Left lung (tissue), 10 donors: Measurements from ENCODE around the gene ARHGAP15. TPM values are rescaled to one million over a fixed set of nuclear protein-coding genes. Genes with fewer than 3 reads are reported as not detected.
A peak's percentile ranks its signal among the peaks of the same experiment; 100 is the strongest.

Source experiments
- ATAC-seq: fragments of 200-7000 bp; cut with Tn5 transposase; one replicate; pipeline ENCODE4 v1.9.1; 2020; ENCODE audit warnings: moderate library complexity
- DNase-seq, 4 donors: peaks; one replicate each; pipeline ENCODE4 v3.0.0-alpha.2; 2013 to 2020
- H3K27ac ChIP-seq, 2 donors: fragments of 200-600 bp; sonication (generic) in 1 of 2; one replicate each; pipeline versions ENCODE4 v1.5.0 to v1.8.0; 2020 to 2021
- H3K27me3 ChIP-seq, 2 donors: fragments of 200-600 bp; sonication (generic) in 1 of 2; one replicate each; pipeline versions ENCODE4 v1.5.0 to v1.8.0; 2020 to 2021
- H3K36me3 ChIP-seq, 2 donors: fragments of 200-600 bp; sonication (generic) in 1 of 2; one replicate each; pipeline versions ENCODE4 v1.5.0 to v1.8.0; 2020 to 2021
- H3K4me1 ChIP-seq, 2 donors: fragments of 200-600 bp; one replicate each; pipeline ENCODE4 v1.8.0; 2021
- H3K4me3 ChIP-seq, 2 donors: fragments of 200-600 bp; sonication (generic) in 1 of 2; one replicate each; pipeline versions ENCODE4 v1.5.0 to v1.8.0; 2020 to 2021; ENCODE audit warnings: mild to moderate bottlenecking in 1 of 2
- H3K9me3 ChIP-seq, 2 donors: fragments of 200-600 bp; sonication (generic) in 1 of 2; one replicate each; pipeline versions ENCODE4 v1.5.0 to v1.8.0; 2020 to 2021
- intact Hi-C, 2 donors: fragments of 100-400 bp; cut with DNase I; formaldehyde crosslinking; loops; one replicate each; pipeline versions ENCODE4 v1.11.2 to v1.14.2; 2022
- polyA plus RNA-seq, 6 donors: library from polyadenylated mRNA; unstranded; fragments of 120-200 nt; gene quantifications; one replicate each; pipeline ENCODE4 v1.2.1, GENCODE V29; 2013; ENCODE audit not compliant: insufficient read length in 6 of 6
- total RNA-seq, 2 donors: library from RNA; stranded (reverse); fragmentation: NEBNext Ultra II Directional; extraction: Animal tissue kit (Norgen Biotek cat#: 25700); gene quantifications; one replicate each; pipeline ENCODE4 v1.2.1, GENCODE V29; 2021
- TF ChIP-seq, protein P1 (sequence below), 2 donors: fragments of 200-600 bp; sonication (generic) in 1 of 2; IDR thresholded peaks; one replicate each; pipeline versions ENCODE4 v1.5.0 to v1.8.0; 2021; ENCODE audit warnings: antibody characterized with exemption in 2 of 2
- donor health status: DM: no; HTN: yes; CAD: no.
- donor health status: DM: no; HTN: no; CAD: no.

ARHGAP15 gene
- total and polyA plus RNA-seq, 8 donors = 16.8 to 48.3 (median 30.2) TPM

DNA sequence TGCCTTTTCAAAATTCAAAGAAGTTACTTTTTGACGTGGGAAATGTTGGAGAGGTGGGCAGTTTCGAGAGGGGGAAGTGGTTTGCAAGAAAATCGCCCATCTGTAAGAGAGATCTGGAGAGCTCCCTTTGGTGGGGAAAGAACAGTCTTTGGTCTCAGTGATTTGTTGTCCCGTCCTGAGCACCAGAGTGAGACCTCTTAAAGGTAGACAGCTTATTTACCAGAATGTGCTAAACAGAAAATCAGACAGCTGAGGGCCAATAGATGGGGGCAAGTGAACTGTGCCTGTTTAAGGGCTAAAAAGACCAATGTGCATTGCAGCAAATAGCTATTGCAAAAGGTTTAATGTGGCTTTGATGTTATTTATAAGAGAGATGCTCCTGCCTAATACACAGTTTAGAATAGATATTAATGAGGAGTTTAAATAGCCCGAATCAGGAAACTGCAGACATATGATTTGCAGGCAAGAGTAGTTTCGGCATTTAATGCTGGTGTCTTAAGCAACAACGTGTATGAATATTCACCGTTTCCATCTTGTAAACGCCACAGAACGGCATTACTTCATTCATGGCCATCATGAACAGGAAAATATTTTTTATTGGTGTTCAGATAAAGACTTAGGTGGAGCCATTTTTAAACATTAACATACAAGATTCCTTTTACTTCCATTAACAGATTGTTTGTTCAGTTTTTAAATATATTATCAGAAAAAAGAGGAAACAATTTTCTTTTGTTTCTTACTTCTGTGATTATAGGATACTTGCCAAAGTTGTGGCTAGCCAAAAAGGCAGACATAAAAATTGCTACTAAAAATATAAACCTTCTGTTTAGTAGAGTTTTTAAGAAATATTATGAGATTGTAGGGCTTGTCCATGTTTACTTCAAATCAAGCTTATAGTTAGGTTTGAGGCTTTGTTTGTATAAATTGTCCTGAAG, 29.6 kb downstream of the ARHGAP15 start:
- ATAC-seq = no peak

DNA sequence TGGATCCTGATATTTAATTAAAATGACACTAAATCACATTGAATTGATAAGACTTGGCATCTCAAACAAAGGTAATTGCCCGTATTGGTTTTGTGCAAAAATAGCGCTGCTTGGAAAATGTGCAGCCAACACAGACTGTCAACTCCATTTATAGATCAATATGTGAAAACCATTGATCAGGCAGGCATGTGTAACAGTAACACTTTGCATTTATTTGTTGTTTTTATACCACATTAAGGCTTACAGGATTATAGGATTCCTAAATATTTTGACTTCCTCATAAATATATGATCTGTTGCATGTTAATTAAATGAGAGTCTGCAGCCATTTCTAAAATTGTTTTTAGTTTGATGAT, 30.2 kb downstream of the ARHGAP15 start:
- Histone ChIP-seq H3K27me3 (no peaks in the 10 kb centered on the region), H3K9me3 (no peaks in the 10 kb centered on the region), H3K4me3 (no peak overlapping the region), H3K27ac (peak overlapping the region in 1 of 2 donors; percentile 15), H3K4me1 (peaks cover 0 to 31% of the 10 kb centered on the region in 2 donors), H3K36me3 (no peaks in the 10 kb centered on the region)
- TF ChIP-seq, protein P1, sequence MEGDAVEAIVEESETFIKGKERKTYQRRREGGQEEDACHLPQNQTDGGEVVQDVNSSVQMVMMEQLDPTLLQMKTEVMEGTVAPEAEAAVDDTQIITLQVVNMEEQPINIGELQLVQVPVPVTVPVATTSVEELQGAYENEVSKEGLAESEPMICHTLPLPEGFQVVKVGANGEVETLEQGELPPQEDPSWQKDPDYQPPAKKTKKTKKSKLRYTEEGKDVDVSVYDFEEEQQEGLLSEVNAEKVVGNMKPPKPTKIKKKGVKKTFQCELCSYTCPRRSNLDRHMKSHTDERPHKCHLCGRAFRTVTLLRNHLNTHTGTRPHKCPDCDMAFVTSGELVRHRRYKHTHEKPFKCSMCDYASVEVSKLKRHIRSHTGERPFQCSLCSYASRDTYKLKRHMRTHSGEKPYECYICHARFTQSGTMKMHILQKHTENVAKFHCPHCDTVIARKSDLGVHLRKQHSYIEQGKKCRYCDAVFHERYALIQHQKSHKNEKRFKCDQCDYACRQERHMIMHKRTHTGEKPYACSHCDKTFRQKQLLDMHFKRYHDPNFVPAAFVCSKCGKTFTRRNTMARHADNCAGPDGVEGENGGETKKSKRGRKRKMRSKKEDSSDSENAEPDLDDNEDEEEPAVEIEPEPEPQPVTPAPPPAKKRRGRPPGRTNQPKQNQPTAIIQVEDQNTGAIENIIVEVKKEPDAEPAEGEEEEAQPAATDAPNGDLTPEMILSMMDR (IDR thresholded peaks at IDR 0.05) = no peak
- ATAC-seq = no peak
- DNase-seq = no peak
- intact Hi-C loops = no loop called here

More for the DNA sequence above, 29.6 kb downstream of the ARHGAP15 start:
- Histone ChIP-seq H3K4me3 (no peak overlapping the region), H3K27me3 (no peaks in the 10 kb centered on the region), H3K36me3 (no peaks in the 10 kb centered on the region), H3K4me1 (peaks cover 0 to 27% of the 10 kb centered on the region in 2 donors), H3K27ac (peak overlapping the region in 1 of 2 donors; percentile 15), H3K9me3 (no peaks in the 10 kb centered on the region)
- peak in 1 of 4 donors; percentile 47 for DNase-seq
- TF ChIP-seq, protein P1 (IDR thresholded peaks at IDR 0.05) = no peak
- intact Hi-C loops = no loop called here

DNA sequence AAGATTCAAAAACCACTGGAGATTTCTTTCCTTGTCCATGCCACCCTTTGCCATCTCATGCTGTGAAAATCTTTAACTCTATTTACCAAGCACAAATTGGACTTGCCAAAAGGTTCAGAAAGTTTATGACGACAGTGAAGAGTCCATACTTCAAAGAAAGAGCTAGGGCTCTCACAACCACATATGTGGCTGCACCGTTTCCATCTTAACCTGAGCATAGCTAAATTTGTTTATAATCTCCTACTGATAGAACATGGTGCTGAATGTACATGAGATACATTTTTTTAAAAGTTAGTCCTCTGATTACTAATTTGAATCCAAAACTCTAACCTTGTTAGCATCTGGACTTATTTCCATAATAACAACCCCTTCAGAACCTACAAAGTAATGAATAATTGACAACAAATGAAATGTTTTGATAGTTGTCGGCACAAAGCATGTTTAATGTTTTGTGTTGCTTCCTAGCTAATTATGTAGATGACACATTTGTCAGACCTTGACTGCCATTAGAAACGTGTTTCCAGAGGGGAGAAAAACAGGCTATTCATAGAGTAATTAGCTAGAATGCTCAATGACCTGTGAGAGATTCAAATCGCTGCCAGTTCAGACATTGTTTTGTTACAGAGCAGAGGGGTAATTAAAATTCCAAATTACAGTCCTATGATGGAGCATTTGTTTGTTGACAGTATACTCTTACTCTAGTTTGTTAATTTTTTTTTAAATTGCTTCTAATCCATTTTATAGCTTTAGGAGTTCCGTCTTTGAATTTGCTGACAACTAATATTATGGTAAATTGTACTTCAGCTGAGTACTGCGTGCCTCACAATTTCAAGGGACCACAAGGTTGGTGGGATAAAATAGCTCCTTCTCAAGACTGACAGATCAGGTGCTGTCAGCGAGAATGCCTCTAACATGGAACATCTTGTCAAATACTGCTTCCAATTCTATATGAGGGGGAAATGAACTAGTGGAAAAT, 31.8 kb downstream of the ARHGAP15 start:
- DNase-seq = no peak
- peaks cover 0 to 31% of the 10 kb centered on the region in 2 donors for H3K4me1 ChIP-seq
- TF ChIP-seq, protein P1 (IDR thresholded peaks at IDR 0.05) = no peak

DNA sequence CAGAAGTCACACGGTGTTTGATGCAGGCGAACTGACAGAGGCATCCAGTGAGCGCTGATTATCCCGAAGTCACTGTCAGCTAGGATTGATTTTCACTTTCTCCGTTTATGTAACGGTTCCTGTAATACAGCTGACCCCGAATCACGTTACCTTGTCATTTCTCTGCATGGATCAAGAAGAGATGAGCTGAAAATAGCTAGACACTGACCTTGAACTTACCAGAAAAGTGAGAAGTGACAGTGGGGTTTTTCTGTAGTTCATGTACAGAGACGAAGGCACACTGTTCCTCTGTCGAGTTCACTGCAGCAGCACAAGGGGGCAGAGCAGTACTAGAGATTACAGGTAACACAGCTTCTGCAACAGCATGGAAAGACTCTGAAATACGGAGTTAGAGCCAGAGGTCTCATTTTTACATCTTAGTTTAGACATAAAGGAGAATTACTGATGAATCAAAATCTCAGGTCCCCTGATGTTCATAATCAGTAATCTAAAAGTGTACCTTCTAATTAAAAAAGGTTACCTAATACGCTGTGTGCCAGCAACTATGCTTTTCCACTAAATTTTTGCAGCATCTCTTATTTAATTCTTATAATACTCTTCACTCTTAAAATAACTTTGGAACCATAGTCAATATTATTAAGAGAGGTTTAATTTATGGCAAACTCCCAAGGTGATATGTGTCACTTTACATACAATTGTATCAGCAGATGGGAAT, 33.1 kb downstream of the ARHGAP15 start:
- peaks cover 0 to 27% of the 10 kb centered on the region in 2 donors for H3K4me1 ChIP-seq
- no peaks in the 10 kb centered on the region for H3K9me3 ChIP-seq
- ATAC-seq (peak; percentile 99), DNase-seq (peak in 3 of 4 donors; percentile 38 to 75 (median 41))
- H3K27ac ChIP-seq = no peak overlapping the region
- H3K4me3 ChIP-seq = no peak overlapping the region
- intact Hi-C loops = no loop called here
- H3K36me3 ChIP-seq = no peaks in the 10 kb centered on the region
- H3K27me3 ChIP-seq = no peaks in the 10 kb centered on the region
- TF ChIP-seq, protein P1 (IDR thresholded peaks at IDR 0.05) = peak; percentile 40 to 46

More for the DNA sequence above, 31.8 kb downstream of the ARHGAP15 start:
- H3K27ac ChIP-seq = no peak overlapping the region
- intact Hi-C loops = no loop called here
- H3K36me3 ChIP-seq = no peaks in the 10 kb centered on the region
- H3K4me3 ChIP-seq = no peak overlapping the region
- no peaks in the 10 kb centered on the region for H3K27me3 ChIP-seq
- ATAC-seq = no peak
- no peaks in the 10 kb centered on the region for H3K9me3 ChIP-seq
